Measurements from ENCODE around the gene NARF.
"Not testable (repeated sequence)": the region's sequence is repeated elsewhere in the genome, so short reads cannot be mapped to it uniquely, and the experiment has no call there.

The NARF gene

DNA sequence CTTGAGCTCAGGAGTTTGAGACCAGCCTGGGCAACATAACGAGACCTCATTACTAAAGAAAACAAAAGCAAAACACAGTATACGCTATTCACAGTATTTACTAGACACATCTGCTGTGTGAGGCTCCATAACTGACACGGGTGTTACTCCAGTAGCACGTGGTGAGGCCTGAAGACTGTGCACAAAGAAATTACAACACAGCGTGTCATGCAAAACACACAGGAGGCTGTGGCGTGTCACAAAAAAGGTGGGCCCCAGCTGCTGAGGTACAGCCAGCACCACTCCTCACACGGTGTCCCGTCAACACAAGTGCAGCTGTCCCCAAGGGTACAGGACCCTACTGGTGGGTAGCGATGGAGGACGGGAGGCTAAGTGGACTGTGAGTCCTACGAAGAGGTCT is 10.7 kb upstream of the NARF start:
- DNase-seq = no peak

DNA sequence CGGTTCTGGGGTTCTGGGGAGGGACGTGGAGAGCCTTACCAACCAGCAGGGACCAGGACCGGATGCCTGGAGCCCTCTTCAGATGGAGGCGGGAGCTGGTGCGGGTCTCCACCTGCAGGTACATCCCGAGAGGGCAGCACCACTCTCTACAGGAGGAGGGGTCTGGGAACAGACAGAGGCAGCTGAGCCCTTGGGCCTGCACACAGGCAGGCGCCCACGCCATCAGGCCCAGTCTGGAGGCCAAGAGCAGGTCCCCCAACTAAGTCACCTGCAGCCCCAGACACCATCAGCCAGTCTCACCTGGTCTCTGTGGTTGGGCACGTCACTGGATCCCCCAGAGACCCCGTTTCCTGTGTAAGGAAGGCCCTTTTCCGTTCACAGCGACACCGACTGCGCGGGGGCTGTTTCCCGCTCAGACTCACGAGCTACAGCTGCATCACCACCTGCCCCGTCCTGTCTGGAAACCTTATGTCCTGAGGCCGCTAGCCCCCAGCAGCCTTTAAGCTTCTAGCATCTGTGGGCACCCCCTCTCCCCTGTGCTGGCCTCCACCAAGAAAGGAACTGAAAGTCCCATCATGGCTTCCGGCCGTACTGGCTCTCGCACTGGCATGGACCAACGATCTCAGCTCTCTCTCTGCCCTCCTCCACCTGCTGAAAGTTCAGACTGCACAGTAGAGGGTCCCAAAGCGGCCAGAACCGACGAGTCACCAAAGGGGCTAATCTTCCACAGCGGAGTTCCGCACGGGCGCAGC is 9.2 kb upstream of the NARF start:
- peak; percentile 86 for DNase-seq

DNA sequence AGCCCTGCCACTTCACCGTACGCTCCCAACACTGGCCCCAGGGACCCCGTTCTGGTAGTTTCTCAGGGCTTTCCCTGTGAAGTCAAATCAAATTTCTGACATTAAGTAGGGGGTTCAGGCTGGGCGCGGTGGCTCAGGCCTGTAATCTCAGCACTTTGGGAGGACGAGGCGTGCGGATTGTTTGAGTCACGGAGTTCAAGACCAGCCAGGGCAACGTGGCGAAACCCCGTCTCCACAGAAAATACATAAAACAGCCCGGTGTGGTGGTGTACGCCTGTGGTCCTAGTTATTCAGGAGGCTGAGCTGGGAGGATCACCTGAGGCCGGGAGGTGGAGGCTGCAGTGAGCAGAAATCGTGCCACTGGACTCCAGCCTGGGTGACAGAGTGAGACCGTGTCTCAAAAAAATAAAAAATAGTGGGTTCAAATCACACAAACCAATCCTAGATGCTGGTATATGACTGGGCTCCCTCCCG is 8.6 kb upstream of the NARF start:
- DNase-seq = peak; percentile 34

DNA sequence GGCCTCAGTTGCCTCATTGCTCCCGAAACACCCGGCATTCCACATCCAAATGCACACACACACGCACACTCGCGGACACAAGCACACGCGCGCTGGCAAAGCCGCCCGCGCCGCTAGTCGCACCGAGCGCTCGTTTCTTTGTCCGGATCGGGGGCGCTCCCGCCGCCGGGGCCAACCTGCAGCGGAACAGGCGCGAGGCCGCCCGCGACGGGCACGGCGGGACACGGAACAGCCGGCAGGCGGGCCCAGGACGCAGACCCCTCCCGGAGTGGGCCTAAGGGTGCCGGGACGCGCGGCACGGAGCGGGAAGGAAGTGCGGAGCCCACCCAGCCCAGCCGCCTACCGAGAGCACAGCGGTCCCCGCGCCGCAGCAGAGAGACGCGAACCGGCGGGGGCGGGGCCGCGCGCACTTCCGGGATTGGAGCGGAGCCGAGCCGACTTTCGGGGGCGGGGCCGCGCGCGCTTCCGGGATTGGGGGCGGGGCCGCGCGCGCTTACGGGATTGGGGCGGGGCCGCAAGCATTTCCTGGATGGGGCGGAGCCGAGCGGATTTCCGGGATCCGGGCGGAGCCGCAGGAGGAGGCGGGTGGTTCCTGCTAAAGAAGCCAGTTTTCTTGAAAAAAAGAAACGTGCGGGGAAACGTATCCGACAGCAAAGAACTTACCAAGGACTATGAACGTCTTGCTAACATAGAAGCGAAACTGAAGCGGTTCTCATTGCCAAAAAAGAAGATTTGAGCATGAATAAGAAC is 8.0 kb upstream of the NARF start, which contains the start of gene CYBC1:
TSS of gene CYBC1 (minus strand) at position 396 of the 750 bp plus-strand sequence. CDS start 1,498 bp downstream, outside the sequence.
- DNase-seq = peak; percentile 93

DNA sequence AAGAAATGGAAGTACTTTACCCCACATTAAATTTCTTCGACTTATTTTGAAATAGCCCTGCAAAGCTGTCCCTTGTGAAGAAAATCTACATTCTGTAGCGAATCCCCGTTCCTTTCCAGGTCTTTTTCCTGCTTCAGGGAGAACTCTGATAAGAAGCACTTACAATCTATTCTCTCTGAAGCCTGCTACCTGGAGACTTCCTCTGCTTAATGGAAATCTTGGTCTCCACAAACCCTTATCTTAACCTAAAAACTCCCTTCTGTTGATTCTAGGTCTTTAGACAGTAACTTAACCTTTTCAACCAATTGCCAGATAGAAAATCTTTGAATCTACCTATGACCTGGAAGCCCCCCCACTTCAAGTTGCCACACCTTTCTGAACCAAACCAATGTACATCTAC is 6.4 kb upstream of the NARF start:
- DNase-seq = no peak

DNA sequence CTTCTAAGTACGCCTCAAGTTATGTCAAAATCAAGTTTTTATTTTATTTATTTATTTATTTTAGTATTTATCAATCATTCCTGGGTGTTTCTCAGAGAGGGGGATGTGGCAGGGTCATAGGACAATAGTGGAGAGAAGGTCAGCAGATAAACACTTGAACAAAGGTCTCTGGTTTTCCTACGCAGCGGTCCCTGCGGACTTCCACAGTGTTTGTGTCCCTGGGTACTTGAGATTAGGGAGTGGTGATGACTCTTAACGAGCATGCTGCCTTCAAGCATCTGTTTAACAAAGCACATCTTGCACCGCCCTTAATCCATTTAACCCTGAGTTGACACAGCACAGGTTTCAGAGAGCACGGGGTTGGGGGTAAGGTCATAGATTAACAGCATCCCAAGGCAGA is 5.4 kb upstream of the NARF start:
- not testable (repeated sequence) for DNase-seq

DNA sequence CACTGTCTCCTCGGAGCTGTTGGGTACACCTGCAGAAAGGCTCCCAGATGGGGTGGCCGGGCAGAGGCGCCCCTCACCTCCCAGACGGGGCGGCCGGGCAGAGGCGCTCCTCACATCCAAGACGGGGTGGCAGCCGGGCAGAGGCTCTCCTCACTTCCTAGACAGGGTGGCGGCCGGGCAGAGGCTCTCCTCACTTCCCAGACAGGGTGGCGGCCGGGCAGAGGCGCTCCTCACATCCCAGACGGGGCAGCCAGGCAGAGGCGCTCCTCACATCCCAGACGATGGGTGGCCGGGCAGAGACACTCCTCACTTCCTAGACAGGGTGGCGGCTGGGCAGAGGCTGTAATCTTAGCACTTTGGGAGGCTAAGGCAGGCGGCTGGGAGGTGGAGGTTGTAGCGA is 4.8 kb upstream of the NARF start:
- not testable (repeated sequence) for DNase-seq

DNA sequence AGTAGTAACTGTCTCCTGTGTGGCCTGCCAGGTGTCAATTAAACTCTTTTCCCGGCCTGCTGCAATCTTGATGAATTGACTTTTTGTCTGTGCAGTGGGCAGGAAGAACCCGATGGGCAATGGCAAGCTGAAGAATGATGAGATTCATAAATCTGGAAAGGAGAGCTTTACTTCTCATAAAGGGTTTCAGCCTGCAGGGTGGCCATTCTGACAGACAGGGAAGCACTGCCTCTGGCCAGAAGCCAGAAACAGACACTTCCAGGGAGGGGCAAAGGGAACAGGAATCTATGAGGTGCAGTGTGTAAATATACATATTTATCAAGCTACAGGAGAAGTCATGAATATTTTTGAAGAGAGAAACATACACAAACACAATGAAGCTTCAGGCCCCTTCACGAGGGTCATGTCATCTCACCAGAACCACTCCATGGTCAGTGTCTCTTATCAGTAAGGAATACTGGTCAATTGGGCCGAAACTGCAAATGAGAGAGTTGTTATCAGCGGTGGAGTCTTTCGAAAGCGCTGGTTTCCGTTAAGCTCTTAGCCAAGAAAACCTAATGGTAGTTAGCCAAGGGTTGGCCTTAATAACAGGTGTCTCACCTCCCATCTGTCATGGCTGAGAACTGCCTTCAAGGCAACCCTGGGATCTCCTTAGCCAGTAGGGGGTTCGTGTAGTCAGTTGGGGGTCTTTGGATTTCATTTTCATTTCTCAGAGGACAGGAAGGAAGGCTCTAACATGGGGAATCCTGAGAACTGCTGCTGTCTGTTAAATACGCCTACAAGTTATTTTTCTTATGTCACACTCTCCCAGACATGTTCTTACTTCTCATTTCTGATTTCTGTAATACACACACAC is 1.2 kb upstream of the NARF start:
- DNase-seq = peak; percentile 15

DNA sequence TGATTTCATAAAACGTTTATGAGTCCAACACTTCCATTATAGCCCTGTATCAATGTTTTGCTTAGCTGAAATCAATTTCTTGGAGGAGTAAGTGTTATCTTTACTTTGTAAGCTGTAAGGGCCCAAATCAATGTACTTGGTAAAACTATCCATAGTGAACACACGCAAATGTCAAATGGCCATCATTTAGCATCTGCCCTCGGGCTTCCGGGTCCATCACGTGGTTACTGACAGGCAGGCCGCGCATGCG is 687 bp upstream of the NARF start:
- DNase-seq = peak; percentile 94

DNA sequence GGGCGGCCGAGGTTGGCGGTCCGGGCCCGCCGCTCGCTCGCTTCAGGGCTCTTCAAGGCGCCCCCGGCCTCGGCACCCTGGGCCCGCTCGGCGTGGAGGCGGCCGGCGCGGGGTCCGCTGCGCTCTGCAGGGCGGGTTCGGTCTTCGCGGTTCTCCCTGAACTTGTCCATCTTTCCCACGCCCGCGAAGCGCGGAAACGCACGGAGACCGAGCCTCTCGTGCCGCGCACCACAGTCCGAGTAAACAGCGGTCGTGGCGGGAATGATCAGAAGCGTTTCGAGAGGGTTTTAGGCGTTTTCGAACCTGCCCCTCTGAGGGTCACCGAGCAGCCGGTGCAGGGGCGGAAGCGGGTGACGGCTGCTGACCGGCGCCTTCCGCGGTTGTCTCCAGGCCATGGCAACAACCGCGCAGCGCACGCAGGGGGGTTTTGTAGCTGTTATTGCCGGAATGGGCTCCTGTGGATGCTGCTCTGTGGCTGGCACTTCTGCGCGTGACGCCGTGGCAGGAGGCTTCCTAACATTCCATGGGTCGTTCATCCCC is 414 bp downstream of the NARF start:
- DNase-seq = peak; percentile 54

DNA sequence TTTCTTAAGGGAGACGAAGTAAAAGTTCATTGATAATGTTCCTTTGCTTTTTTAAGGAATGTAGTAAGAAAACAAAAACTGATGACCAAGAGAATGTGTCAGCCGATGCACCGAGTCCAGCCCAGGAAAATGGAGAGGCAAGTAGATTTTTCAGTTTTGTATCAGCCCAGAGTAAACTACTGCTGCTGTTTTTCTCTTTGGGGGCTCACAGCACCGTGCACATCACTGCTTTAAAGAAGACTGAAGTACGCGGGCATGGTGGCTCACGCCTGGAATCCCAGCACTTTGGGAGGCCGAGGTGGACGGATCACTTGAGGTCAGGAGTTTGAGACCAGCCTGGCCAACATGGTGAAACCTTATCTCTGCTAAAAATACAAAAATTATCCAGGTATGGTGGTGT is 1.4 kb downstream of the NARF start:
- DNase-seq = not testable (repeated sequence)

DNA sequence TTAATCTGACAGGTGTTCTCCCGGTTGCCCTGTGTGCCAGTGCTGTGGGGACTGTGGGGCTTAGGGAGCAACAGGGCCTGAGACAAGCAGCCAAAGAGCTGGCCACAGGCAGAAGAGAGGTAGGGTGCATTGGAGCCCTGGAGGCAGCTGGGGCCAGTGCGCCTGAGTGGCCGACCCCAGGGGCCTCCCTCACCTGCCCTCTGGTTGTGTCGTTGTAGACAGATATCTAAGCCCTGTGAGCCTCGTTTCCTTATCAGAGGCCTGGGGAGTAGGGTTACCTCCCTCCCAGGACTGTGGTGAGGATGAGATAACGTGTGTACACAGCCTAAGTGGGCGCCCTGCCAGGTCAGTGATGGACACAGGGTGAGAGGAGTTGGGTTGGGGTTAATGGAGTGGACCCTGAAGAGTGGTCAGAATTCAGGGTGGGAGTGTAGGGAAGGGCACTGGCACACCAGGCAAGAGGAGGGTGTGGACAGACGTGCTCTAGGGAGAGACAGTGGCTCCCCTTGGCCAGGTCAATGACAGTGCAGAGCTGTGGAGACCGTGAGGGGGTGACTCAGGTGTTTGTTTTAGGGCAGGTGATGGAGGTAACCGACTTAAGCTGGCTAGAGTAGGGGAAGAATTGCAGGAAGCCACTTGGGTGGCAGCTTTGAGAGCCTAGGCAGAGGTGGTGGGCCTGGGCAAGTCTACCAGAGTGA is 3.4 kb downstream of the NARF start:
- no peak for DNase-seq

DNA sequence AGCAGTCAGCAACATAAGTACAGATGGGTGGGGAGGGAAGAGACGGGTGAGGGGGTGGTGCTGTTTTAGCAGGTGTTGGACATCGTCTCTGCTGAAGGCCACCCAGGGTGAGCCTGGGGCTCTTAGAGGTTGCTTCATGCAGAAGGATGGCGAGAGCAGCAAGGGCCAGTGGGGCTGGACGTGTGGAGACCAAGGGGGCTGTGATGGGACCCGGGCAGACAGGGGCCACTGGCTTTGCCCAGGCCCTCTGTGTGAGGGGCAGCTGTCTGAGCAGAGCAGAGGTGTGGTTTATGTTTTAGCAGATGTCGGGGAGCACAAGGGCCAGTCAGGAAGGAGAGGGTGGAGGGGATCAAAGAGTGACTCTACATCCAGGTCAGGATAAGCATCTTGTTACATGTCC is 4.8 kb downstream of the NARF start:
- DNase-seq = no peak

DNA sequence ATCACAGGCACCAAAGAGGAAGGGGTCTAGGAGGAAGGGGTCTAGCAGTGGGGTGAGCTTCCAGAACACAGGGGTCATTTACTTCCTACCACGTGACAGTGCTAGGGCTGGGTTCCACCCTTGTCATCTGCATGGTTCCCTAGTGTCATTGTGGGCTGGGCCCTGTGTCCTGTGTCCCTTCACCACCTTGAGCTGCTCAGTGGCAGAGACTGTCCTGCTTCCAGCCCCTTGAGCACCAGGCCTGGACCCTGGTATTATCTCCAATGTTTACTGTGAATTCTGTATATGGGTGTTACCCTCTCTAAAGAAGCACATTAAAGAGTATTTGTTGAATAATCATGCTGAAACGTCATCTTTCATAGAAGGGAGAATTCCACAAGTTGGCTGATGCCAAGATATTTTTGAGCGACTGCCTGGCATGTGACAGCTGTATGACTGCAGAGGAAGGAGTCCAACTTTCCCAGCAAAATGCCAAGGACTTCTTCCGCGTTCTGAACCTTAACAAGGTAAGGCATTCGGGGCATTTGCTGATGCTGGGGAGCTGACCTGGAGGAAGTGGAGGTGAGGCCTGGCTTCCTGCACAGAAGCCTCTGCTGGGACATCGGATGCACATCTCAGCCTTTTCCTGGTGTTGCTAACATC is 5.5 kb downstream of the NARF start:
- DNase-seq = no peak

DNA sequence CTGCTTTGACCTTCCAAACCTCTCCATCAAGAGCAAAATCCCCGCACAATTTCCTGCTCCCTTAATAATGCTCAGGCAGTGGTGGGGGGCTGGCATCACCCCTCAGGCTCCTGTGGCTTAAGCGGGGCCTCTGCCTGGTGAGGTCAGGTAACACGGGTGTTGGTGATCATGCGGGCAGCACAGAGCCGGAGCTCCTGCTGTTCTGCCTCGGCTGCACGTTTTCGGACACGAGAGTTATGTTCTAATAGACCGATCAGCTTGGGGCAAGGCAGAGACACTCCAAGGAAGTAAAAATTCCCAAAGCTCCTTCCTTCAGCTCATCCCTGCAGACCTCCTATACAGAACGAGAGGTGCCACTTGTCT is 6.0 kb downstream of the NARF start:
- DNase-seq = no peak

DNA sequence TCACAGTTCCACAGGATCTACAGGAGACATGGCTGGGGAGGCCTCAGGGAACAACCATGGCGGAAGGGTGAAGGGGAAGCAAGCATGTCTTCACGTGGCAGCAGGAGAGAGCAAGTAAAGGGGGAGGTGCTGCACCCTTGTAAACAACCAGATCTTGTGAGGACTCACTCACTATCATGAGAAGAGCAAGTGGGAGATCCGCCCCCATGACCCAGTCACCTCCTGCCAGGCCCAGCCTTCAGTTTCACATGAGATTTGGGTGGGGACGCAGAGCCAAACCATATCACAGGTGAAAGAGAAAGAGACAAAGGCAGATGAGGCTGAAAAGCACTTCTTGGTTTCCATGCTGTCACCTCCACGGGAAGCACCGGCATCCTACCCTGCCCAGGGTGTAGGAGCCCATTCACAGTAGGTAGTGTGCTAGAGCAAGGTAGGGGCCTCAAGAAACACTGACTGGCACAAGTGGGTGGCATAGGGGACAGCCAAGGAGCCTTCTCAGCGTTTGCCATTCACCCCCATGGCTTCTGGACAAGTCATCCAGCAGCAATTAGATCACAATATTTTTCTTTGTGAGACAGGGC is 6.6 kb downstream of the NARF start:
- no peak for DNase-seq

DNA sequence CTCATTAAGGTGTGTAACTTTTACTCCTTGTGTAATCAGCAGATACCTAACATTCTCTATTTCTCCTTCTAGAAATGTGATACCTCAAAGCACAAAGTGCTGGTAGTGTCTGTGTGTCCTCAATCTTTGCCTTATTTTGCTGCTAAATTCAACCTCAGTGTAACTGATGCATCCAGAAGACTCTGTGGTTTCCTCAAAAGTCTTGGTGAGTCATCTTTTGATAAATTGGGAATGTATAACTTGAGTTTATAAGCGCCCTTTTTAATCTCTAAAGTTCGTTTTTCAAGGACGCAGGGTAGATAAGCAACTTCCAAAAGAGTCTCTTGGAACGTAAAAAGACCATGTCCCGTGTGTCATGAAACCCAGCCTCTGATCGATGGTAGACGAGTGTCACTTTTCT is 10.2 kb downstream of the NARF start:
- no peak for DNase-seq

DNA sequence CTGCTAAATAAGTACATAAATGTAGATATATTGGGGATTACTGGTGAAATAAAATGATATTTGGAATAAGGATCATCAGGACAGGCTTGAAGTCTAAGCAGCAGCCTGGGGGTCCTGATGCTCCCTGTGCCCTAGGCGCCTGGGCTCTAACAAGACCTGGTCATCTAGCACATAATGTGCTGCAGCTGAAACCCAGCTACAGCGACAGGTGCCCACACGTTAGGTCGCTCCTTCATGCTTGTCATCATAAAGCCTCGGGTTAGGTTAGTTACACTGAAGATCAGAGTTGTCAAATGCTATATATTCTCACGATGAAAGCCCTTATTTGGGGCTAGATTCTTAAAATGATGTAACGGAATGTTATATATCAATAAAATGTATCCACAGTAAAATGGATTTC is 11.5 kb downstream of the NARF start:
- no peak for DNase-seq

DNA sequence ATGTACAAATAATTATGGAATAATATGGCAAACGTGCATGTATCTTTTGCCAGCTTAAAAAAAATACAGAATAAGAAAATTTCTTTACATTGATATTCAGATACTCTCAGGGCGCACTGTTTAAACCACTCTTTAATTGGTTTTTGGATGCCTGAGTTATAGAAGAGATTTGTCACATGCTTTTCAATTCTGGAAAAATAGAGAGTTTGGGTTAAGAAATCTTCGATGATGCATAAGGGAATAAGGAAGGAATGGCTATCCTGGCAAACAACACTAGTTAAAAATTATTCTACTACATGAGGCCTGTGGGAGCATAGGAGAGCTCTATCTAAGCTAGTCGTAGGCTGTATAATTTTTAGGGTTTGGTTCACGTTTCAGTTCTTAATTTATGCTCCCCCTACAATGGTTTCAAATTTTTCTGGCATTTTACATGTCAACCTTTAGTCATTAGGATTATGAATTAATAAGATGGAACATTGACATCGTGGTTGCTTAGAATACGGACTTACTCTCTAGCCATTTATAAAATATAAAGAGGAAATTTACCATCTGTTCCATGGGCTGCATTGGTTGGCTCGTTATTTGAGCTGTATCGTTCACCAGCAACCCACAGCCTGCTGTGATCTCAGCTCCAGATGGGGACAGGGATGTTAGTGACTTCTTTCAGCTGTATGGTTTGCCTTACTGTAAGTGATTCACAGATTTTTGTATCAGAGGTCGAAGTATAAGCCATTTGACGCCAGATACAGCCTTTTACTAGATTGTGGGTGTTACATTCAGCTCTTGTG is 15.9 kb downstream of the NARF start:
- no peak for DNase-seq

DNA sequence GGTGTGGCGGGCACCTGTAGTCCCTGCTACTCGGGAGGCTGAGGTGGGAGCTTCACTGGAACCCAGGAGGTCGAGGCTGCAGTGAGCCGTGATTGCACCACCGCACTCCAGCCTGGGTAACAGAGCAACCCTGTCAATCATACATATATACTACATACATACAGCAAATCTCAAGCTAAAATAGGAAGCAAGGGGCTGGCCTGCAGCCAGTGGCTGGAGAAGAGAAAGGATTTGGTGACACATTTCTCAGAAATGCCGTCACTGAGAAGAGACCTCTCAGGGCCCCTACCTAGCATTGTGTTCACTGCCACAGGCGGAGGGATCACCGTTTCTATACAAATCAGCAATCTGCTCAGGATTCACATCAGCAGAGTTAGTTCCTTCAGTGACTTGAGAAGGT is 16.9 kb downstream of the NARF start:
- no peak for DNase-seq

DNA sequence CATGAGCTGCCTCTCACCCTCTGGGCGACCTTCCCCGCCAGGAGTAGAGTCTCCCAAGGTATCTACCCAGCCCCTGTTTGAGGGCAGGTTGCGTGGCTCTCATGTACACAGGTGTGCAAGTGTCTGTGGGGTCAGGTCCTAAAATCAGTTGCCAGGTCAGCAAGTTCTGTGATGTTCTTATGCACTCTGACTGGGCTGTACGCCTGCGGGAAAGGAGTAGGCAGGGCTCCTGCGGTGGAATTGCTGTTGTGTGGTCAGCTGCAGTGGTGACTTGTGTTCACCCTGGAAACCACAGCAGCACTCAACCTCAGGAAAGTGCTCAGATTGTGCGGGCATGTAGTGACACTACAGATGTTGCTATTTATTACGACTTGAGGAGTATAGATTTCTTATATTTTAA is 19.4 kb downstream of the NARF start:
- DNase-seq = no peak
